Activated CD4-positive, alpha-beta T cell treated with anti-CD3 and anti-CD28 coated beads, Interleukin-2, amount 50 U/mL, for 4 hours (primary cell): Measurements from ENCODE around the gene MYZAP.

Experiments
- DNase-seq, 2 experiments: peaks; one replicate each; pipeline ENCODE4 v3.0.0-alpha.2; 2020

MYZAP gene

GRCh38 chr15:57591822-57592367 is at the start of gene MYZAP:
Gene MYZAP (plus strand): TSS chr15:57591904. CDS start chr15:57592035, 131 bp downstream.
- DNase-seq = peak; percentile 29 to 30

- DNase-seq = no peak
These were observed 49.2 kb upstream of the MYZAP start for GRCh38 chr15:57542505-57542817.

GRCh38 chr15:57544848-57545480 is 46.7 kb upstream of the MYZAP start:
- DNase-seq = no peak

GRCh38 chr15:57545995-57546394 is 45.7 kb upstream of the MYZAP start:
- DNase-seq = no peak

GRCh38 chr15:57547243-57547755 is 44.4 kb upstream of the MYZAP start:
- DNase-seq = no peak

GRCh38 chr15:57548351-57548750 is 43.4 kb upstream of the MYZAP start:
- DNase-seq = no peak

- no peak for DNase-seq
These were observed 42.9 kb upstream of the MYZAP start for GRCh38 chr15:57548835-57549234.

GRCh38 chr15:57549935-57550334 is 41.8 kb upstream of the MYZAP start:
- no peak for DNase-seq

- no peak for DNase-seq
These were observed 41.1 kb upstream of the MYZAP start for GRCh38 chr15:57550640-57551039.

- no peak for DNase-seq
These were observed 39.7 kb upstream of the MYZAP start for GRCh38 chr15:57551715-57552677.

- DNase-seq = no peak
These were observed 38.9 kb upstream of the MYZAP start for GRCh38 chr15:57552678-57553334.

- no peak for DNase-seq
These were observed 38.2 kb upstream of the MYZAP start for GRCh38 chr15:57553526-57553925.

GRCh38 chr15:57554063-57554811 is 37.5 kb upstream of the MYZAP start:
- DNase-seq = no peak

- DNase-seq = no peak
These were observed 36.9 kb upstream of the MYZAP start for GRCh38 chr15:57554812-57555179.

- DNase-seq = no peak
These were observed 36.4 kb upstream of the MYZAP start for GRCh38 chr15:57555270-57555669.

GRCh38 chr15:57556040-57556439 is 35.7 kb upstream of the MYZAP start:
- no peak for DNase-seq

GRCh38 chr15:57557267-57557666 is 34.4 kb upstream of the MYZAP start:
- no peak for DNase-seq

GRCh38 chr15:57557810-57558209 is 33.9 kb upstream of the MYZAP start:
- DNase-seq = no peak

- DNase-seq = peak; percentile 64 to 73
These were observed 31.8 kb upstream of the MYZAP start for GRCh38 chr15:57559875-57560274.

GRCh38 chr15:57561041-57561711 is 30.5 kb upstream of the MYZAP start:
- peak; percentile 43 to 44 for DNase-seq

- no peak for DNase-seq
These were observed 29.4 kb upstream of the MYZAP start for GRCh38 chr15:57562196-57562769.

- DNase-seq = no peak
These were observed 28.3 kb upstream of the MYZAP start for GRCh38 chr15:57563416-57563815.
